ENCODE results near the gene HSD3B1. TPM values are rescaled to one million over a fixed set of nuclear protein-coding genes. Genes with fewer than 3 reads are reported as not detected.

HSD3B1 gene
- total RNA-seq, 1 experiment from 2014 or later = not detected

DNA sequence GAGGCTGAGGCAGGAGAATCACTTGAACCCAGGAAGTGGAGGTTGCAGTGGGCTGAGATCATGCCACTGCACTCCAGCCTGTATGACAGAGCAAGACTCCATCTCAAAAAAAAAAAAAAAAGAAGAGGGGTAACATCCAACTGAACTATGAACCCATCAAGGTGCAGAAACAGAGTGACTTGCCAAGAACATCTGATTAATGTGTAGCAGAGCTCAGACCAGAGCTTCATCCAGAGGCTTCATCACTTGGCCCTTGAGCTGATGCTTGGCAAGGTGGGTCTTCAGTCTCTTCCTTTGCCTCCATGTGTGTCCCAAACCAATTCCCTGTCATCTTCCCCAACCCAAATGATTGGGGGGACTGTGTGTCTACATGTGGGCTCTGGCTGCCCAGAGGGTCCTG is 32.6 kb downstream of the HSD3B1 start:
- TF ChIP-seq, protein P1, sequence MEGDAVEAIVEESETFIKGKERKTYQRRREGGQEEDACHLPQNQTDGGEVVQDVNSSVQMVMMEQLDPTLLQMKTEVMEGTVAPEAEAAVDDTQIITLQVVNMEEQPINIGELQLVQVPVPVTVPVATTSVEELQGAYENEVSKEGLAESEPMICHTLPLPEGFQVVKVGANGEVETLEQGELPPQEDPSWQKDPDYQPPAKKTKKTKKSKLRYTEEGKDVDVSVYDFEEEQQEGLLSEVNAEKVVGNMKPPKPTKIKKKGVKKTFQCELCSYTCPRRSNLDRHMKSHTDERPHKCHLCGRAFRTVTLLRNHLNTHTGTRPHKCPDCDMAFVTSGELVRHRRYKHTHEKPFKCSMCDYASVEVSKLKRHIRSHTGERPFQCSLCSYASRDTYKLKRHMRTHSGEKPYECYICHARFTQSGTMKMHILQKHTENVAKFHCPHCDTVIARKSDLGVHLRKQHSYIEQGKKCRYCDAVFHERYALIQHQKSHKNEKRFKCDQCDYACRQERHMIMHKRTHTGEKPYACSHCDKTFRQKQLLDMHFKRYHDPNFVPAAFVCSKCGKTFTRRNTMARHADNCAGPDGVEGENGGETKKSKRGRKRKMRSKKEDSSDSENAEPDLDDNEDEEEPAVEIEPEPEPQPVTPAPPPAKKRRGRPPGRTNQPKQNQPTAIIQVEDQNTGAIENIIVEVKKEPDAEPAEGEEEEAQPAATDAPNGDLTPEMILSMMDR (IDR thresholded peaks at IDR 0.05) = no peak
- TF ChIP-seq TCF7L2 (IDR thresholded peaks at IDR 0.05; ENCODE audit: low read depth, low read length) = no peak
- TF ChIP-seq, protein P2, sequence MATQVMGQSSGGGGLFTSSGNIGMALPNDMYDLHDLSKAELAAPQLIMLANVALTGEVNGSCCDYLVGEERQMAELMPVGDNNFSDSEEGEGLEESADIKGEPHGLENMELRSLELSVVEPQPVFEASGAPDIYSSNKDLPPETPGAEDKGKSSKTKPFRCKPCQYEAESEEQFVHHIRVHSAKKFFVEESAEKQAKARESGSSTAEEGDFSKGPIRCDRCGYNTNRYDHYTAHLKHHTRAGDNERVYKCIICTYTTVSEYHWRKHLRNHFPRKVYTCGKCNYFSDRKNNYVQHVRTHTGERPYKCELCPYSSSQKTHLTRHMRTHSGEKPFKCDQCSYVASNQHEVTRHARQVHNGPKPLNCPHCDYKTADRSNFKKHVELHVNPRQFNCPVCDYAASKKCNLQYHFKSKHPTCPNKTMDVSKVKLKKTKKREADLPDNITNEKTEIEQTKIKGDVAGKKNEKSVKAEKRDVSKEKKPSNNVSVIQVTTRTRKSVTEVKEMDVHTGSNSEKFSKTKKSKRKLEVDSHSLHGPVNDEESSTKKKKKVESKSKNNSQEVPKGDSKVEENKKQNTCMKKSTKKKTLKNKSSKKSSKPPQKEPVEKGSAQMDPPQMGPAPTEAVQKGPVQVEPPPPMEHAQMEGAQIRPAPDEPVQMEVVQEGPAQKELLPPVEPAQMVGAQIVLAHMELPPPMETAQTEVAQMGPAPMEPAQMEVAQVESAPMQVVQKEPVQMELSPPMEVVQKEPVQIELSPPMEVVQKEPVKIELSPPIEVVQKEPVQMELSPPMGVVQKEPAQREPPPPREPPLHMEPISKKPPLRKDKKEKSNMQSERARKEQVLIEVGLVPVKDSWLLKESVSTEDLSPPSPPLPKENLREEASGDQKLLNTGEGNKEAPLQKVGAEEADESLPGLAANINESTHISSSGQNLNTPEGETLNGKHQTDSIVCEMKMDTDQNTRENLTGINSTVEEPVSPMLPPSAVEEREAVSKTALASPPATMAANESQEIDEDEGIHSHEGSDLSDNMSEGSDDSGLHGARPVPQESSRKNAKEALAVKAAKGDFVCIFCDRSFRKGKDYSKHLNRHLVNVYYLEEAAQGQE (IDR thresholded peaks at IDR 0.05; ENCODE audit: insufficient read depth in 1 of 2, low read depth in 2 of 2, low read length in 1 of 2) = no peak
- TF ChIP-seq POLR2AphosphoS5 (IDR thresholded peaks at IDR 0.05; ENCODE audit: low read depth, low read length) = no peak
- no peak for TF ChIP-seq SIN3A (IDR thresholded peaks at IDR 0.05; ENCODE audit: borderline replicate concordance, insufficient read depth, low read depth, low read length)
- no peak for DNase-seq (ENCODE audit: low read depth, low spot score)
- POLR2A ChIA-PET = no interaction called here
- H3K27ac ChIP-seq (ENCODE audit: low read length) = no peak overlapping the region
- no peaks in the 10 kb centered on the region for H3K4me1 ChIP-seq (ENCODE audit: control insufficient read depth, insufficient read depth, low read length)
- peaks cover 3% of the 10 kb centered on the region; the same call in 1 of the 2 replicates for H3K27me3 ChIP-seq (ENCODE audit: control insufficient read depth, insufficient read depth, low read length)
- no peak overlapping the region for H3K4me3 ChIP-seq (ENCODE audit: low read depth in 2 of 2, low read length in 2 of 2)
- in situ Hi-C loops (cut with HindIII; ENCODE audit: low pct_unique_long_range_greater_than_20kb, low sequenced_read_pairs) = no loop called here
- intact Hi-C loops (cut with micrococcal nuclease; ENCODE audit: unreplicated experiment) = no loop called here
- H3K36me3 ChIP-seq (ENCODE audit: control insufficient read depth, insufficient read depth, low read length) = no peaks in the 10 kb centered on the region
- CTCF ChIA-PET = no interaction called here
- no peaks in the 10 kb centered on the region for H3K9me3 ChIP-seq (ENCODE audit: control insufficient read depth, insufficient read depth, low read depth, low read length)
- no TSS peak for BruUV-seq (replicated peaks)
- no peak for ATAC-seq

DNA sequence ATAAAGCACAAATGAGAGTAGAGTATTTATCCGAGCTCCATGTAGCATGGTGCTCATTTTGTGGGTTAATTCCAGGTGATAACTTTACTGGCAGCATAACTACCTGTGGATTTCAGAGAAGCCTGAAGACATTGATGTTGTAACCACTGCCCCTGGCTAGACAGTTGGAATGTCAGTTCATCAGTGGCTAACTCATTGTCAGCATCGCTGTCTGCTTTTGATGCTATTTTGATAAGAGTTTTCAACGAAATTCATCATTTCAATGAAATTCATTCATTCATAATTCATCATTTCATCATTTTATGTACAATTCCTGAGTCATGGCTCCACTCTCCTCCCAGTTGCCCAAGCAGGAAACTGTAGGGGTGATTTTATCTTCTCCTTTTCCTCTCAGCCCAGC is 34.4 kb downstream of the HSD3B1 start:
- no peak overlapping the region for H3K27ac ChIP-seq (ENCODE audit: low read length)
- TF ChIP-seq POLR2AphosphoS5 (IDR thresholded peaks at IDR 0.05; ENCODE audit: low read depth, low read length) = no peak
- TF ChIP-seq, protein P2 (IDR thresholded peaks at IDR 0.05; ENCODE audit: insufficient read depth in 1 of 2, low read depth in 2 of 2, low read length in 1 of 2) = no peak
- TF ChIP-seq, protein P1 (IDR thresholded peaks at IDR 0.05) = no peak
- TF ChIP-seq SIN3A (IDR thresholded peaks at IDR 0.05; ENCODE audit: borderline replicate concordance, insufficient read depth, low read depth, low read length) = no peak
- no peak for TF ChIP-seq TCF7L2 (IDR thresholded peaks at IDR 0.05; ENCODE audit: low read depth, low read length)
- in situ Hi-C loops (cut with HindIII; ENCODE audit: low pct_unique_long_range_greater_than_20kb, low sequenced_read_pairs) (no loop called here), intact Hi-C loops (cut with micrococcal nuclease; ENCODE audit: unreplicated experiment) (no loop called here)
- BruUV-seq (replicated peaks) = no TSS peak
- no peak overlapping the region for H3K4me3 ChIP-seq (ENCODE audit: low read depth in 2 of 2, low read length in 2 of 2)
- no peak for DNase-seq (ENCODE audit: low read depth, low spot score)
- no peaks in the 10 kb centered on the region for H3K36me3 ChIP-seq (ENCODE audit: control insufficient read depth, insufficient read depth, low read length)
- H3K9me3 ChIP-seq (ENCODE audit: control insufficient read depth, insufficient read depth, low read depth, low read length) = no peaks in the 10 kb centered on the region
- 0 out of 2 replicates have a peak, but pooled peaks cover 2% of the 10 kb centered on the region for H3K27me3 ChIP-seq (ENCODE audit: control insufficient read depth, insufficient read depth, low read length)
- H3K4me1 ChIP-seq (ENCODE audit: control insufficient read depth, insufficient read depth, low read length) = no peaks in the 10 kb centered on the region
- CTCF ChIA-PET = no interaction called here
- no peak for ATAC-seq
- POLR2A ChIA-PET = no interaction called here
